A549 (cell line): ENCODE measurements around the gene CKAP5. TPM values are rescaled to one million over a fixed set of nuclear protein-coding genes. Genes with fewer than 3 reads are reported as not detected.

Experiments used
- ATAC-seq, 2 experiments: fragments of 200-7000 bp in 1 of 2; fragments of >200 bp in 1 of 2; cut with Nextera tagmentation in 1 of 2; cut with Tn5 transposase in 1 of 2; 3 replicates each; pipeline versions ENCODE4 v1.8.0 to v1.9.1; 2018 to 2020; ENCODE audit warnings: mild to moderate bottlenecking in 1 of 2, moderate library complexity in 1 of 2
- CTCF ChIA-PET: fragments of 300-600 bp; sonication (Branson Sonifier 250); formaldehyde crosslinking; extraction: SDS; loops from one replicate; lab custom pipeline; 2021; ENCODE audit warnings: antibody characterized with exemption, inconsistent platforms; lab: Yijun Ruan, JAX
- POLR2A ChIA-PET: fragments of 350-600 bp; formaldehyde crosslinking; extraction: SDS; loops from one replicate; lab custom pipeline; 2021; ENCODE audit warnings: antibody characterized with exemption, inconsistent platforms; lab: Yijun Ruan, JAX
- DNase-seq, 2 experiments: peaks; one replicate each; pipeline versions ENCODE4 v3.0.0 to v3.0.0-alpha.2; 2011 to 2016; ENCODE audit warnings: low read depth in 1 of 2, low spot score in 1 of 2
- FAIRE-seq: peaks from 2 replicates; lab custom pipeline; 2011; peaks lifted over from hg19 to GRCh38; lab: Jason Lieb, UNC
- H3K27ac ChIP-seq, 2 experiments: fragments of >200 bp; sonication (Bioruptor Twin); formaldehyde crosslinking; 3 replicates each; pipeline ENCODE4 v1.5.1; 2016 to 2017
- H3K4me1 ChIP-seq: fragments of >200 bp; sonication (Bioruptor Twin); formaldehyde crosslinking; 3 replicates; pipeline ENCODE4 v1.6.1; 2016
- H3K4me2 ChIP-seq: fragments of >200 bp; sonication (Bioruptor Twin); formaldehyde crosslinking; 3 replicates; pipeline ENCODE4 v1.6.1; 2016
- H3K4me3 ChIP-seq: fragments of >200 bp; sonication (Bioruptor Twin); formaldehyde crosslinking; 3 replicates; pipeline ENCODE4 v1.5.1; 2016
- H3K9me3 ChIP-seq: fragments of >200 bp; sonication (Bioruptor Twin); formaldehyde crosslinking; 3 replicates; pipeline ENCODE4 v1.6.1; 2016
- ATOH8 ChIP-seq: fragments of 250-450 bp; sonication (Bioruptor Pico); IDR thresholded peaks from 2 replicates; pipeline ENCODE4 v1.5.0; 2020; ENCODE audit warnings: low read depth, mild to moderate bottlenecking, moderate library complexity
- CBX2 ChIP-seq: fragments of 200-600 bp; sonication (generic); IDR thresholded peaks from 2 replicates; pipeline ENCODE4 v1.6.1; 2016; ENCODE audit warnings: low read depth, mild to moderate bottlenecking, borderline replicate concordance
- CTCF ChIP-seq: fragments of >200 bp; sonication (Bioruptor Twin); formaldehyde crosslinking; IDR thresholded peaks from 3 replicates; pipeline ENCODE4 v1.5.1; 2016
- EHMT2 ChIP-seq: fragments of 200-600 bp; sonication (generic); IDR thresholded peaks from 2 replicates; pipeline ENCODE4 v1.6.1; 2016; ENCODE audit warnings: antibody characterized with exemption, low read depth, mild to moderate bottlenecking, moderate library complexity
- ELK1 ChIP-seq: fragments of 150-350 bp; IDR thresholded peaks from 2 replicates; pipeline ENCODE4 v1.6.1; 2014; ENCODE audit warnings: low read depth, mild to moderate bottlenecking, low read length
- FOSL2 ChIP-seq, 2 experiments: fragments of 450-650 bp in 1 of 2; fragments of >200 bp in 1 of 2; sonication (Bioruptor Twin) in 1 of 2; formaldehyde crosslinking; IDR thresholded peaks; 2 replicates each; pipeline versions ENCODE4 v1.5.0 to v1.6.1; 2016 to 2020; ENCODE audit warnings: mild to moderate bottlenecking in 1 of 2, moderate library complexity in 1 of 2
- FOXS1 ChIP-seq: fragments of 250-450 bp; sonication (Bioruptor Pico); IDR thresholded peaks from 2 replicates; pipeline ENCODE4 v1.5.0; 2020; ENCODE audit warnings: mild to moderate bottlenecking, moderate library complexity
- HMGXB4 ChIP-seq: fragments of 250-450 bp; sonication (Bioruptor Pico); IDR thresholded peaks from 2 replicates; pipeline ENCODE4 v1.5.0; 2021; ENCODE audit warnings: mild to moderate bottlenecking, moderate library complexity, borderline replicate concordance
- HOXA7 ChIP-seq: fragments of 250-450 bp; sonication (Bioruptor Pico); IDR thresholded peaks from 2 replicates; pipeline ENCODE4 v1.5.0; 2020; ENCODE audit warnings: mild to moderate bottlenecking, moderate library complexity
- HOXB5 ChIP-seq: fragments of 250-450 bp; sonication (Bioruptor Pico); IDR thresholded peaks from 2 replicates; pipeline ENCODE4 v1.5.0; 2020; ENCODE audit warnings: mild to moderate bottlenecking, moderate library complexity
- KDM1A ChIP-seq: fragments of 200-600 bp; sonication (generic); IDR thresholded peaks from 2 replicates; pipeline ENCODE4 v1.6.1; 2016; ENCODE audit warnings: low read depth, mild to moderate bottlenecking
- KDM5A ChIP-seq: fragments of 200-600 bp; sonication (generic); IDR thresholded peaks from 2 replicates; pipeline ENCODE4 v1.6.1; 2016; ENCODE audit warnings: antibody characterized with exemption, mild to moderate bottlenecking
- MAX ChIP-seq: IDR thresholded peaks from 2 replicates; pipeline ENCODE4 v1.6.1; 2012
- MAZ ChIP-seq: fragments of 150-350 bp; IDR thresholded peaks from 2 replicates; pipeline ENCODE4 v1.6.1; 2014; ENCODE audit warnings: antibody characterized with exemption, low read depth, low read length, borderline replicate concordance
- MYC ChIP-seq: IDR thresholded peaks from 2 replicates; pipeline ENCODE4 v1.6.1; 2012; ENCODE audit warnings: mild to moderate bottlenecking, inconsistent platforms, low read length, improper control_type of control experiment, borderline replicate concordance
- NFE2L2 ChIP-seq: fragments of 150-350 bp; conservative IDR thresholded peaks from 2 replicates; pipeline ENCODE4 v1.6.1; 2014; ENCODE audit warnings: low read length
- PHF8 ChIP-seq: fragments of 200-600 bp; sonication (generic); IDR thresholded peaks from 2 replicates; pipeline ENCODE4 v1.6.1; 2016; ENCODE audit warnings: low read depth, mild to moderate bottlenecking, antibody characterized with exemption, moderate library complexity, borderline replicate concordance
- POLR2A ChIP-seq: IDR thresholded peaks from 2 replicates; pipeline ENCODE4 v1.6.1; 2012; ENCODE audit warnings: mild to moderate bottlenecking, low read length
- POLR2AphosphoS2 ChIP-seq: conservative IDR thresholded peaks from 2 replicates; pipeline ENCODE4 v1.6.1; 2012; ENCODE audit warnings: low read length, improper control_type of control experiment, inconsistent platforms
- RARB ChIP-seq: fragments of 250-450 bp; sonication (Bioruptor Pico); IDR thresholded peaks from 2 replicates; pipeline ENCODE4 v1.8.0; 2021; ENCODE audit warnings: mild to moderate bottlenecking, moderate library complexity
- RCOR1 ChIP-seq: fragments of 150-350 bp; IDR thresholded peaks from 2 replicates; pipeline ENCODE4 v1.6.1; 2014; ENCODE audit warnings: antibody characterized with exemption, low read length, low read depth
- SMC3 ChIP-seq: fragments of >200 bp; sonication (Bioruptor Twin); formaldehyde crosslinking; IDR thresholded peaks from 3 replicates; pipeline ENCODE4 v1.6.1; 2018; ENCODE audit warnings: inconsistent platforms
- SREBF2 ChIP-seq: fragments of 450-650 bp; IDR thresholded peaks from 2 replicates; pipeline ENCODE4 v1.6.1; 2014; ENCODE audit warnings: mild to moderate bottlenecking, moderate library complexity
- TP53 ChIP-seq: fragments of 250-450 bp; sonication (Bioruptor Pico); IDR thresholded peaks from 2 replicates; pipeline ENCODE4 v1.5.0; 2021; ENCODE audit warnings: mild to moderate bottlenecking, moderate library complexity
- ZFP36 ChIP-seq: fragments of 450-650 bp; IDR thresholded peaks from 2 replicates; pipeline ENCODE4 v1.6.1; 2014; ENCODE audit warnings: borderline replicate concordance; ENCODE audit not compliant: partially characterized antibody
- ZSCAN20 ChIP-seq: fragments of 250-450 bp; sonication (Bioruptor Pico); IDR thresholded peaks from 2 replicates; pipeline ENCODE4 v1.8.0; 2022; ENCODE audit warnings: mild to moderate bottlenecking, moderate library complexity
- WGBS: methylation state at CpG from one replicate; pipeline ENCODE4 v1.1.6; 2017; ENCODE audit errors: missing lambda C conversion rate; 5-methylcytosine and 5-hydroxymethylcytosine counted together
- polyA plus RNA-seq, 4 experiments: library from polyadenylated mRNA; depleted of rRNA in 3 of 4; stranded (reverse); fragments of >200 nt; fragmentation: RNase III in 1 of 4; extraction: RNeasy Plus Mini Kit Qiagen cat#74134 plus additional on column Dnase treatment in 1 of 4; gene quantifications; 2 replicates in 3 of 4; 3 replicates in 1 of 4; pipeline ENCODE4 v1.2.3, GENCODE V29; 2011 to 2017

CKAP5 gene
- polyA plus RNA-seq, 2 of the 4 experiments (the other 2 are of a cell fraction), result 66.3 to 173 TPM

GRCh38 chr11:46696212-46696558, 149.9 kb downstream of the CKAP5 start:
- no peak for DNase-seq
- no peaks in the 10 kb centered on the region for H3K9me3 ChIP-seq
- ChIA-PET POLR2A (no interaction called here), CTCF (interaction anchor here (1.0 to 1.7 kb wide), 4 partner anchors 8 to 306 kb away, joined by 3 to 5 read pairs (median 3); no protein-coding TSS in a partner anchor)
- no peak for FAIRE-seq
- ATAC-seq, result no peak
- no peak for TF ChIP-seq ELK1
- TF ChIP-seq POLR2A, result no peak
- TF ChIP-seq ZFP36, result no peak
- TF ChIP-seq KDM5A, result no peak
- TF ChIP-seq NFE2L2, result no peak
- no peak for TF ChIP-seq PHF8
- TF ChIP-seq RARB (CRISPR knock-in tag), result no peak
- TF ChIP-seq RCOR1, result no peak
- no peak for TF ChIP-seq EHMT2
- no peak for TF ChIP-seq ZSCAN20
- TF ChIP-seq KDM1A, result no peak
- no peak for TF ChIP-seq FOXS1 (CRISPR knock-in tag)
- no peak for TF ChIP-seq ATOH8
- no peak for TF ChIP-seq SMC3
- no peak for TF ChIP-seq FOSL2 (IDR thresholded peaks at IDR 0.05)
- no peak for TF ChIP-seq FOSL2 (CRISPR knock-in tag; IDR thresholded peaks at IDR 0.05)
- TF ChIP-seq CTCF, result no peak
- no peak for TF ChIP-seq MAX
- no peak for TF ChIP-seq CBX2
- no peak for TF ChIP-seq HMGXB4 (CRISPR knock-in tag)
- H3K4me3 ChIP-seq, result no peak overlapping the region
- H3K27ac ChIP-seq, result no peak overlapping the region
- 91% methylated on average over 11 of the region's 11 CpGs for WGBS
- H3K4me1 ChIP-seq, result peaks cover 14% of the 10 kb centered on the region; the same call in 2 of the 3 replicates
- H3K4me2 ChIP-seq, result no peak overlapping the region

GRCh38 chr11:46695345-46696211, 150.5 kb downstream of the CKAP5 start:
- ChIA-PET POLR2A (no interaction called here), CTCF (interaction anchor here (1.0 to 1.7 kb wide), 5 partner anchors 7 to 306 kb away, joined by 3 to 5 read pairs (median 3); no protein-coding TSS in a partner anchor)
- no peak overlapping the region for H3K27ac ChIP-seq
- FAIRE-seq, result no peak
- 92% methylated on average over 12 of the region's 12 CpGs for WGBS
- no peak overlapping the region for H3K4me2 ChIP-seq
- no peak overlapping the region for H3K4me3 ChIP-seq
- no peak for ATAC-seq
- H3K9me3 ChIP-seq, result no peaks in the 10 kb centered on the region
- H3K4me1 ChIP-seq, result peaks cover 14% of the 10 kb centered on the region; the same call in 2 of the 3 replicates
- no peak for DNase-seq
- TF ChIP-seq HOXA7 (CRISPR knock-in tag) (no peak), MAZ (no peak), SMC3 (no peak), ZSCAN20 (no peak), ZFP36 (no peak), HMGXB4 (CRISPR knock-in tag) (no peak), HOXB5 (CRISPR knock-in tag) (no peak), PHF8 (no peak), TP53 (no peak), FOSL2 (IDR thresholded peaks at IDR 0.05) (no peak), FOSL2 (CRISPR knock-in tag; IDR thresholded peaks at IDR 0.05) (no peak), MYC (no peak), CBX2 (no peak), SREBF2 (no peak), POLR2AphosphoS2 (no peak)
